ENCODE data around the gene PIP5K1B.

Gene PIP5K1B

GRCh38 chr9:68871236-68871635 lies 166.2 kb downstream of the PIP5K1B start:
- intact Hi-C loops (cut with DNase I): no loop called here
- DNase-seq: no peak

GRCh38 chr9:68872026-68872501 lies 167.0 kb downstream of the PIP5K1B start:
- intact Hi-C loops (cut with DNase I): no loop called here
- peak in 2 of 42 donors; percentile 12 to 29 for DNase-seq

- intact Hi-C loops (cut with DNase I): no loop called here
- no peak for DNase-seq
Measured at GRCh38 chr9:68873179-68873578, 168.1 kb downstream of the PIP5K1B start.

- intact Hi-C loops (cut with DNase I): no loop called here
- DNase-seq: no peak
Measured at GRCh38 chr9:68876273-68876672, 171.2 kb downstream of the PIP5K1B start.

- intact Hi-C loops (cut with DNase I): no loop called here
- DNase-seq: no peak
Measured at GRCh38 chr9:68876681-68877080, 171.6 kb downstream of the PIP5K1B start.

- intact Hi-C loops (cut with DNase I): no loop called here
- no peak for DNase-seq
Measured at GRCh38 chr9:68877219-68877618, 172.2 kb downstream of the PIP5K1B start.

GRCh38 chr9:68878450-68878849 lies 173.4 kb downstream of the PIP5K1B start:
- intact Hi-C loops (cut with DNase I): no loop called here
- no peak for DNase-seq

GRCh38 chr9:68883224-68883623 lies 178.2 kb downstream of the PIP5K1B start:
- intact Hi-C loops (cut with DNase I): no loop called here
- DNase-seq: no peak

GRCh38 chr9:68887232-68887631 lies 182.2 kb downstream of the PIP5K1B start:
- intact Hi-C loops (cut with DNase I): no loop called here
- DNase-seq: no peak

- intact Hi-C loops (cut with DNase I): no loop called here
- no peak for DNase-seq
Measured at GRCh38 chr9:68894502-68894901, 189.5 kb downstream of the PIP5K1B start.

GRCh38 chr9:68895741-68896478 lies 190.9 kb downstream of the PIP5K1B start:
- DNase-seq: no peak
- intact Hi-C loops (cut with DNase I): no loop called here

- intact Hi-C loops (cut with DNase I): no loop called here
- DNase-seq: no peak
Measured at GRCh38 chr9:68896486-68896885, 191.4 kb downstream of the PIP5K1B start.

GRCh38 chr9:68897577-68898145 lies 192.6 kb downstream of the PIP5K1B start:
- no peak for DNase-seq
- intact Hi-C loops (cut with DNase I): no loop called here

GRCh38 chr9:68898781-68899439 lies 193.9 kb downstream of the PIP5K1B start:
- intact Hi-C loops (cut with DNase I): no loop called here
- no peak for DNase-seq

- intact Hi-C loops (cut with DNase I): no loop called here
- DNase-seq: no peak
Measured at GRCh38 chr9:68904454-68904853, 199.4 kb downstream of the PIP5K1B start.

GRCh38 chr9:68905129-68905528 lies 200.1 kb downstream of the PIP5K1B start:
- intact Hi-C loops (cut with DNase I): no loop called here

GRCh38 chr9:68907910-68908309 lies 202.9 kb downstream of the PIP5K1B start:
- no peak for DNase-seq
- intact Hi-C loops (cut with DNase I): no loop called here

More at GRCh38 chr9:68905129-68905528, 200.1 kb downstream of the PIP5K1B start:
- no peak for DNase-seq

GRCh38 chr9:68912561-68912960 lies 207.5 kb downstream of the PIP5K1B start:
- intact Hi-C loops (cut with DNase I): no loop called here
- no peak for DNase-seq

- DNase-seq: no peak
- intact Hi-C loops (cut with DNase I): no loop called here
Measured at GRCh38 chr9:68913054-68913453, 208.0 kb downstream of the PIP5K1B start.

- DNase-seq: no peak
- intact Hi-C loops (cut with DNase I): no loop called here
Measured at GRCh38 chr9:68914751-68915150, 209.7 kb downstream of the PIP5K1B start.
